Stimulated activated CD8-positive, alpha-beta memory T cell treated with anti-CD3 and anti-CD28 coated beads, Interleukin-7, amount 100 ng/mL, for 48 hours (primary cell): ENCODE results near the gene ZNF716.
"Not testable (repeated sequence)": the region's sequence is repeated elsewhere in the genome, so short reads cannot be mapped to it uniquely, and the experiment has no call there.

ENCODE experiments used
- DNase-seq, 2 donors: peaks; one replicate each; pipeline ENCODE4 v3.0.0-alpha.2; 2020; ENCODE audit warnings: low read depth in 1 of 2; ENCODE audit errors: extremely low read depth in 1 of 2

Gene ZNF716

DNA sequence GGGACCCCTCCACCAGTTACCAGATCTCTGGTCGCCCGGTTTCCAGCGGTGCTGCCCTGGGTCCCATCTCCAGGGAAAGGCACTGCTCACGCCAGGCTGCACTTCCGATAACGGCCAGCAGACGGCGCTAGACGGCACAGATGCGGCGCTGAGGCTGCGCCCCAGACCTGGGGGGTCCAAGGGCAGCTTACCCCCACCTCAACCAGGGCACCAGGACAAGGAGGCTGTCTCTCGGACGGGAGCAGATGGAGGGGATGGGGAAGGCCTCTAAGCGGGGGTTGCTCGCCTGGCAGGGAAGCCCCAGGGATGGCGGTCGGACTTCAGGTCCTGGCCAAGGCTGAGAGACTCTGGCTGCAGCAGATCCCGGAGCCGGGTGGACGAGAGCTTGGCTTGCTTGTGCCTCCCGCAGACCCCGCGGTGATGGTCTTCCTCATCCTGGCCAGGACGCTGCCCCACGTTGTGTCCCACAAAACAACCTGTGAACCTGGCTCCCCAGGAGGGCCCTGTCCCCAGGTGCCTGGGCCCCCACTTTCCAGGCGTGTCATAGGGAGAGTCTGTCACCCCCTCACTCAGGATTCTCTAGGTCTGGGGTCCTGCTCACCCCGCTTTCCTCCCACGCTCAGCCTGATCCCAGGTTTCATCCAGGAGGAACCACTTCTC, 23.9 kb upstream of the ZNF716 start:
- DNase-seq = no peak

- DNase-seq = no peak
Measured at GRCh38 chr7:57426629-57427003, 23.4 kb upstream of the ZNF716 start.

DNA sequence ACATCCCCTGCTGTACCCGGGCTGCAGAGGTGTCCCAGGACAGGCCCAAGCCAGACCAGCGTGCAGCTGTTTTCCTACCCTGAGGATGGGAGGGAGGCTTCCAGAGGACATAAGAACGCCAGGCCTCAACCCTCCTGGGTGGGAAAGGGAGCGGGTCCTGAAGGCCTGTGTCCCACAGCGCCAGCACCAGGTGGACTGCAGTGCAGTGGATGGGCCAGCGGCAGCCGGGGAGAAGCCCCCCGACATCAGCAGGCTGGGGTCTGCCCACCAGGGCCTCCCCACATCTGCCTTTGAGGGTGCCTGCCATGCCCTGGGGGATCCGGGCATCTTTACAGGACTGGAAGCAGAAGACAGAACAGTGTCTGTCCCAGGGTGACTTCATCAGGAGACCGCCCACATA, 22.8 kb upstream of the ZNF716 start:
- no peak for DNase-seq

GRCh38 chr7:57427594-57427993, 22.4 kb upstream of the ZNF716 start:
- no peak for DNase-seq

DNA sequence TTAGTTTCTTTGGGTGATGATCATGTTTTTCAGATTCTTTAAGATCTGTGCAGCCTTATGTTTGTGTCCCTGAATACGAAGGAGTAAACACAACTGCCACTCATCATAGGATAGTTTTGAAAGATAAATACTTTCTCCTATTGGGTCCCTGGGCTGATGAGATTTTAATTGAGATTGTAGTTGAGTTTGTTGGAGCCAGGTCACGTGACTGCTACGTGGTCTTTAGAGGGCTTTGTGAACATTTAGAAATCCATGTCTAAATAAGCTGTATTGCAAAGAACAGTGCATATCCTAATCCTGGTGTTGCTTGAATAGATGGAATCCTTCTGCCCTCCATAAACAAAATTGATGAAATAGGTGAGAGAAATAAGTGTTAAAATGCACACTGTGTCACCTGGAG, 17.4 kb upstream of the ZNF716 start:
- no peak for DNase-seq

GRCh38 chr7:57437581-57437980, 12.4 kb upstream of the ZNF716 start:
- no peak for DNase-seq

GRCh38 chr7:57438244-57438643, 11.7 kb upstream of the ZNF716 start:
- no peak for DNase-seq

DNA sequence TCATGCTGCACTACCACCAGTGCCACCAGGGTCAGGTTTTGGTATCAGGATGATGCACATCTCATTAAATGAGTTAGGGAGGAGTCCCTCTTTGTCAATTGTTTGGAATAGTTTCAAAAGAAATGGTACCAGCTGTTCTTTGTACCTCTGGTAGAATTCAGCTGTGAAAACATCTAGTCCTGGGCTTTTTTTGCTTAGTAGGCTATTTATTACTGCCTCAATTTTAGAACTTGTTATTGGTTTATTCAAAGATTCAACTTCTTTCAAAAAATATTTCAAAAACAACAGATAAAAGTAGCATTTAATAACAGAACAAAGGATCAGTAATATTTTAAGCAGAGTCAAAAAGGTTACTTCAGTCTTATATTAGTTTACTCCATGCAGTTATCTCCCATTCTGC, 6.4 kb upstream of the ZNF716 start:
- no peak for DNase-seq

- DNase-seq = not testable (repeated sequence)
Measured at GRCh38 chr7:57469186-57469828, 19.3 kb downstream of the ZNF716 start.

GRCh38 chr7:57480304-57480703, 30.3 kb downstream of the ZNF716 start:
- DNase-seq = not testable (repeated sequence)

- not testable (repeated sequence) for DNase-seq
Measured at GRCh38 chr7:57485022-57485421, 35.0 kb downstream of the ZNF716 start.

GRCh38 chr7:57487957-57488356, 38.0 kb downstream of the ZNF716 start:
- no peak for DNase-seq

- DNase-seq = not testable (repeated sequence)
Measured at GRCh38 chr7:57495111-57495510, 45.1 kb downstream of the ZNF716 start.

- no peak for DNase-seq
Measured at GRCh38 chr7:57496395-57496794, 46.4 kb downstream of the ZNF716 start.

DNA sequence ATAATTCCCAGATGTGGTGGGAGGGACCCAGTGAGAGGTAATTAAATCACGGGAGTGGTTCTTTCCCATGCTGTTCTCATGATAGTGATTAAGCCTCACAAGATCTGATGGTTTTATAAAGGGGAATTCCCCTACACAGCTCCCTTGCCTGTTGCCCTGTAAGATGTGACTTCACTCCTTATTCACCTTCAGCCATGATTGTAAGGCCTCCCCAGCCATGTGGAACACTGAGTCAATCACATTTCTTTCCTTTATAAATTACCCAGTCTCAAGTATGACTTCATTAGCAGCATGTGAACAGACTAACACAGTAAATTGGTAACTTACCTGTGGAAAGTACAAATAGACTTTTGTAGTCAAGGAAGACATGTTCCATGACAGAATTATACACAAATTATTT, 55.2 kb downstream of the ZNF716 start:
- DNase-seq = no peak
